AG10803 (cell line): ENCODE measurements around the gene LPCAT4.
A peak's percentile ranks its signal among the peaks of the same experiment; 100 is the strongest.
"Not testable (repeated sequence)": the region's sequence is repeated elsewhere in the genome, so short reads cannot be mapped to it uniquely, and the experiment has no call there.

Source experiments
- DNase-seq: peaks from one replicate; pipeline ENCODE4 v3.0.0; 2010; ENCODE audit warnings: low read depth
- H3K4me3 ChIP-seq: 2 replicates; pipeline ENCODE4 v1.5.1; 2011; ENCODE audit warnings: mild to moderate bottlenecking, low read length, control low read depth
- TF ChIP-seq, protein P1 (sequence below): conservative IDR thresholded peaks from 2 replicates; pipeline ENCODE4 v1.5.1; 2011; ENCODE audit warnings: mild to moderate bottlenecking, low read length, control low read depth, inconsistent platforms

Gene LPCAT4, protein sequence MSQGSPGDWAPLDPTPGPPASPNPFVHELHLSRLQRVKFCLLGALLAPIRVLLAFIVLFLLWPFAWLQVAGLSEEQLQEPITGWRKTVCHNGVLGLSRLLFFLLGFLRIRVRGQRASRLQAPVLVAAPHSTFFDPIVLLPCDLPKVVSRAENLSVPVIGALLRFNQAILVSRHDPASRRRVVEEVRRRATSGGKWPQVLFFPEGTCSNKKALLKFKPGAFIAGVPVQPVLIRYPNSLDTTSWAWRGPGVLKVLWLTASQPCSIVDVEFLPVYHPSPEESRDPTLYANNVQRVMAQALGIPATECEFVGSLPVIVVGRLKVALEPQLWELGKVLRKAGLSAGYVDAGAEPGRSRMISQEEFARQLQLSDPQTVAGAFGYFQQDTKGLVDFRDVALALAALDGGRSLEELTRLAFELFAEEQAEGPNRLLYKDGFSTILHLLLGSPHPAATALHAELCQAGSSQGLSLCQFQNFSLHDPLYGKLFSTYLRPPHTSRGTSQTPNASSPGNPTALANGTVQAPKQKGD

DNA sequence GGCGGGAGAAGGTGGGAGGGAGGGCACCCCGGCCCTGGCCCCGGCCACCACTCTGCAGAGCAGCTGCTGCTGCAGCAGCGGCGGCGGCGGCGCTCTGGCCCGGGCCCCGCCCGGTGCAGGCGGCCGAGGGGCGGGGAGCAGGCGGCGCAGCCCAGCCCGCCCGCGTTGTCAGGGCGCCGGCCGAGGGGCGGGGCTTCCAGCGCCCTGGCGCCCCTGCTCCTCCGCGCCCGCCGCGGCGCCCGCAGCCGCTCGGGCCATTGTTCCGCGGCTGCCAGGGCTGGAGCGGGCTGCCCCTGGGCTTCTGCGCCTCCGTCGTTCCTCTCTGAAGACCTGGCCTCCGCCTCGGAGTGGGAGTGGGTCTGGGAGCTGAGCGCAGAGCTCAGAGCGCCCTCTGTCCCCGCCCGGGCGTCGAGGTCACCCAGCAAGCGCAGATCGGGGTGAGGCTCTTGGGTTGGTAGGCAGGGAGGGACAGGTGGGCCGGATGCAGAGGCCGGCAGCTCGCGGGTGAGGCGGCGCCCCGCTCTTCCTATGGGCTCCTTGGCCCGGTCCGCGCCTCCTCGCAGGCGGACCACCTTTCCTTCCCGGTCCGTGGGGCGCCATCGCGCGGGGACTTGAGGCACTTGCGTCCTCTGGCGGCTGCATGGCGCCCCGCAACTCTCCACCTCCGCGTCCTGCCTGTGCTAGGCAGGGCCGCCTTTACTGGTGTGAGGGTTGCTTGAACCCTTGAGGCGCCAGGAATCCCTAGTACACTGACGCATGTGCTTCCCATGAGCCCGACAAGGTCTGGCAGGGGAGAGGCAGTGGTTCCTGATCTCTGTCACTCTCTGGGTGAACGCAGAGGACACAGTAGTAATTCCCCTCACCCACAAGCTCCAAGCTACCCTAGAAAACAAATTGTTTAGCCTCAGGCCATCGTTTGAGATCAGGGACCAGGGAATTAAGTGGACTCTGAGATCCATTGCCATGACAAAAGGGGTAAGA lies at the start of gene LPCAT4:
Gene LPCAT4 (minus strand): TSS at position 96 of the 981 bp plus-strand sequence. CDS start 96 bp downstream, outside the sequence.
- peak within 1 kb of the TSS; percentile 95 for H3K4me3 ChIP-seq
- DNase-seq: peak; percentile 83
- TF ChIP-seq, protein P1, sequence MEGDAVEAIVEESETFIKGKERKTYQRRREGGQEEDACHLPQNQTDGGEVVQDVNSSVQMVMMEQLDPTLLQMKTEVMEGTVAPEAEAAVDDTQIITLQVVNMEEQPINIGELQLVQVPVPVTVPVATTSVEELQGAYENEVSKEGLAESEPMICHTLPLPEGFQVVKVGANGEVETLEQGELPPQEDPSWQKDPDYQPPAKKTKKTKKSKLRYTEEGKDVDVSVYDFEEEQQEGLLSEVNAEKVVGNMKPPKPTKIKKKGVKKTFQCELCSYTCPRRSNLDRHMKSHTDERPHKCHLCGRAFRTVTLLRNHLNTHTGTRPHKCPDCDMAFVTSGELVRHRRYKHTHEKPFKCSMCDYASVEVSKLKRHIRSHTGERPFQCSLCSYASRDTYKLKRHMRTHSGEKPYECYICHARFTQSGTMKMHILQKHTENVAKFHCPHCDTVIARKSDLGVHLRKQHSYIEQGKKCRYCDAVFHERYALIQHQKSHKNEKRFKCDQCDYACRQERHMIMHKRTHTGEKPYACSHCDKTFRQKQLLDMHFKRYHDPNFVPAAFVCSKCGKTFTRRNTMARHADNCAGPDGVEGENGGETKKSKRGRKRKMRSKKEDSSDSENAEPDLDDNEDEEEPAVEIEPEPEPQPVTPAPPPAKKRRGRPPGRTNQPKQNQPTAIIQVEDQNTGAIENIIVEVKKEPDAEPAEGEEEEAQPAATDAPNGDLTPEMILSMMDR: peak; percentile 73

GRCh38 chr15:34409511-34409910 lies 42.5 kb upstream of the LPCAT4 start:
- H3K4me3 ChIP-seq, DNase-seq: not testable (repeated sequence)

- H3K4me3 ChIP-seq, DNase-seq: not testable (repeated sequence)
Observed at GRCh38 chr15:34408973-34409372, 42.0 kb upstream of the LPCAT4 start.

GRCh38 chr15:34403899-34404298 lies 36.9 kb upstream of the LPCAT4 start:
- DNase-seq, H3K4me3 ChIP-seq: not testable (repeated sequence)

- not testable (repeated sequence) for H3K4me3 ChIP-seq, DNase-seq
Observed at GRCh38 chr15:34403160-34403598, 36.2 kb upstream of the LPCAT4 start.

DNA sequence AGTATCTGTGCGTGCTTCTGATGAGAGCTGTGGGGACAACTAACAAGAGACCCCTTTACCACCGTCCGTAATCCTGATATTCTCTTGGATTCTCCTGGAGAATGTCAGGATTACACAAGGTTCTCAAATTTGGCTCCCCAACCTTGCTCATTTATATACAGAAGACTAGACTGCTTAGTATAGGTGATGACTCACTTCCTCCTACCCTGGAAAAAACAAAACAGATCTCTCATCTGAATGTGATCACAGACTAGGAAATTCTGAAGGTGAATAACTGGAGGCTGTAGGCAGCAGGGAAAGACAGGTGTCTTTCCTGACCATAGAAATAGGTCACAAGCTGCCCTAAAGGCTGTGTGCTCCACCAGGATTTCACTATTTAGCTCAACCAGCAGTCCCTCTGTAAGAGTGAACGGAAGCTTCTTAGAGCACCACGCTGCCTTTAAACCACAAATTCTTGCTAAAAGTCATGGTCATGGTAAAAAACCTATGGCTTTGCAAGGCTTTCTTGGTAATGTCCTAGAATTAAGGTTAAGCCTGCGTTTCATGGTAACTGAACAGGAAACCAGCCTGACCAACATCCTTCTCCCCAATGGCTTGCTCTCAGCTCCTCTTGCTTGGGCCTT lies 30.8 kb upstream of the LPCAT4 start:
- H3K4me3 ChIP-seq, DNase-seq: not testable (repeated sequence)

DNA sequence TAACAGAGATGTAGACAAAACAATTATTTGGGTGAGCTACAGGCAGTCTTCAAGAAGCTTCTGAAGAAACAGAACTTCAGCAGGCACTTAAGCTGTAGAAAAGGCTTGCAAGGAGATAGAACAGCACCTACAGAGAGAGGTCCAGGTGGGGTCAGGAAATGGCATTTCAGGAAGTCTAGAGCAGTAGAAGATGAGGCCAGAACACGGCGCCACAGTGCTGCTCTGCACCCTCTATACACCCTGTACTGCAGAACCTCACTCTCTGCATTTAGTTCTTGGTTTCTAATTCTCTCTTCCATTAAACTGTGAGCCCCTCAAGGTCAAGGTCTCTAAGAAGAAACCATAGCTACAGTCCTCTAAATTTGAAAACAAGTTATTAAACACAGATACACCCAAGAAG lies 26.0 kb upstream of the LPCAT4 start:
- H3K4me3 ChIP-seq, DNase-seq: not testable (repeated sequence)

DNA sequence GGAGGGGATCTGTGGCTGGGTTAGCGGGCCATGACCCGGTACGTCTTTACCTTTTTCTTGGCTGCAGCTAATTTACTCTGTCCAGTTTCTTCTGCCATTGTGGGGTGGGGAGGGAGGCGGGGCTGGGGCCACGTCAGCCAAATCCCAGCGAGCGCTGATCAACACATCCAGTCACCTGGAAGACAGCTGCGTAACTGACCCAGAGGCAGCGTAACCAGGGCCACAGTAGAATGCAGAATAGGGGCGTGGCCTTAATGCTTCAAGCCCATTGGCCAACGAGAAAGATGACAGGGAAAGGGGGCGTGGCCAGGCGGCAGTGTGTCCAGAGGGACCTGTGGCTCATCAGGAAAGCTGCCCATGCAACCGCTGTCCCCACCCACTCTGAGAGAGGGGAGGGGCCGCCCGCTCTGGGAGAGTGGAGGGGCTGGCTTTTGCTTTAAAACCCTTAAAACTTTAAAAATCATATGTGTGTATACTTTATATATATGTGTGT lies 22.6 kb upstream of the LPCAT4 start:
- DNase-seq, H3K4me3 ChIP-seq: not testable (repeated sequence)

GRCh38 chr15:34381829-34382521 lies 15.0 kb upstream of the LPCAT4 start:
- not testable (repeated sequence) for H3K4me3 ChIP-seq, DNase-seq

GRCh38 chr15:34380491-34380890 lies 13.5 kb upstream of the LPCAT4 start:
- not testable (repeated sequence) for H3K4me3 ChIP-seq, DNase-seq

GRCh38 chr15:34376856-34377255 lies 9.9 kb upstream of the LPCAT4 start:
- TF ChIP-seq, protein P1: no peak
- no peak for DNase-seq
- no peak overlapping the region for H3K4me3 ChIP-seq

DNA sequence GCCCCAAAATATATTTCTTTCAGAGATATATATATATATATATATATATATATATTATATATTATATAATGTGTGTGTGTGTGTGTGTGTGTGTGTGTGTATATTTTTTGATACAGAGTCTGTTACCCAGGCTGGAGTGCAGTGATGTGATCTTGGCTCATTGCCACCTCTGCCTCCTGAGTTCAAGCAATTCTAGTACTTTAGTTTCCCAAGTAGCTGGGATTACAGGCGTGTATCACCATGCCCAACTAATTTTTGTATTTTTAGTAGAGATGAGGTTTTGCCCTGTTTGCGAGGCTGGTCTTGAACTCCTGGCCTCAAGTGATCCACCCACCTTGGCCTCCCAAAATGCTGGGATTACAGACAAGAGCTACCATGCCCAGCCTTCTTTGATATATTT lies 8.5 kb upstream of the LPCAT4 start:
- not testable (repeated sequence) for H3K4me3 ChIP-seq, DNase-seq
